Right lobe of liver (tissue), 4 donors: Measurements from ENCODE around the gene BORCS5.

Experiments used
- POLR2A ChIP-seq: fragments of 450-650 bp; IDR thresholded peaks from one replicate; pipeline ENCODE4 v1.6.1; 2017; ENCODE audit warnings: antibody characterized with exemption, mild to moderate bottlenecking
- TF ChIP-seq, protein P1 (sequence below), 4 donors: fragments of 200-600 bp in 3 of 4; fragments of 450-650 bp in 1 of 4; IDR thresholded peaks; one replicate each; pipeline versions ENCODE4 v1.5.1 to v1.8.0; 2016 to 2022; ENCODE audit warnings: antibody characterized with exemption in 4 of 4, mild to moderate bottlenecking in 2 of 4
- donor health status: DM: no; HTN: no; CAD: no.
- donor health status: DM: no; HTN: no; CAD: no.
- donor health status: DM: no; HTN: yes; CAD: no.

DNA sequence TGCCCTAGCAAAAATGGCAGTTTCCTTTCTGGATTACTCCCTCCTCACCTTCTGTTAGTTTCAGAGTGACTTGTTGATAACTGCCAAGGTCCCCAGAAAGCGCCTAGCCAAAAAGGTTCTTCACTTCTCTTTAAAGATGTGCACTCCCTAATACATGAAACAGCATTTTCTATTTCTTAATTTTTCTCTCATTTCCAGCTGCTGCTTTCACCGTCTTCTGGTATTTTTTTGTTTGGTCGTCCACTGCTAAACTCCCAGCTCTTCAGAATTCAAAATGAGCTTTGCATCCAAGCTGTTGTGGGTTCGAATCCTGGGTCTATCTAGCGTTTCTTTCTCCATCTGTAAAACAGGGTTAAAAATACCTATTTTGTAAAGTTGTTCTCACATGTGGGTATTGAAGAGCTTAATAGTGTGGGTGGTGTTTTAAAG is 397 bp upstream of the BORCS5 start:
- TF ChIP-seq, protein P1, sequence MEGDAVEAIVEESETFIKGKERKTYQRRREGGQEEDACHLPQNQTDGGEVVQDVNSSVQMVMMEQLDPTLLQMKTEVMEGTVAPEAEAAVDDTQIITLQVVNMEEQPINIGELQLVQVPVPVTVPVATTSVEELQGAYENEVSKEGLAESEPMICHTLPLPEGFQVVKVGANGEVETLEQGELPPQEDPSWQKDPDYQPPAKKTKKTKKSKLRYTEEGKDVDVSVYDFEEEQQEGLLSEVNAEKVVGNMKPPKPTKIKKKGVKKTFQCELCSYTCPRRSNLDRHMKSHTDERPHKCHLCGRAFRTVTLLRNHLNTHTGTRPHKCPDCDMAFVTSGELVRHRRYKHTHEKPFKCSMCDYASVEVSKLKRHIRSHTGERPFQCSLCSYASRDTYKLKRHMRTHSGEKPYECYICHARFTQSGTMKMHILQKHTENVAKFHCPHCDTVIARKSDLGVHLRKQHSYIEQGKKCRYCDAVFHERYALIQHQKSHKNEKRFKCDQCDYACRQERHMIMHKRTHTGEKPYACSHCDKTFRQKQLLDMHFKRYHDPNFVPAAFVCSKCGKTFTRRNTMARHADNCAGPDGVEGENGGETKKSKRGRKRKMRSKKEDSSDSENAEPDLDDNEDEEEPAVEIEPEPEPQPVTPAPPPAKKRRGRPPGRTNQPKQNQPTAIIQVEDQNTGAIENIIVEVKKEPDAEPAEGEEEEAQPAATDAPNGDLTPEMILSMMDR (IDR thresholded peaks at IDR 0.05): no peak
- TF ChIP-seq POLR2A: no peak
